Activated CD8-positive, alpha-beta T cell treated with anti-CD3 and anti-CD28 coated beads for 36 hours (primary cell): Measurements from ENCODE around the gene P2RX3. TPM values are rescaled to one million over a fixed set of nuclear protein-coding genes. Genes with fewer than 3 reads are reported as not detected.

Experiments used
- ATAC-seq: fragments of 200-7000 bp; cut with Tn5 transposase; one replicate; pipeline ENCODE4 v1.10.0; 2021; ENCODE audit warnings: mild to moderate bottlenecking, moderate library complexity
- CTCF ChIA-PET: fragments of 350-600 bp; sonication (Branson Sonifier 250); formaldehyde crosslinking; loops from one replicate; lab custom pipeline; 2021; ENCODE audit warnings: antibody characterized with exemption; lab: Charles Lee
- POLR2A ChIA-PET: fragments of 350-600 bp; sonication (Branson Sonifier 250); formaldehyde crosslinking; loops from one replicate; lab custom pipeline; 2021; ENCODE audit warnings: antibody characterized with exemption; lab: Charles Lee
- DNase-seq: peaks from one replicate; pipeline ENCODE4 v3.0.0-alpha.2; 2020
- H3K27ac Mint-ChIP-seq: one replicate; pipeline ENCODE4 v1.8.0; 2021; ENCODE audit warnings: mild to moderate bottlenecking, mixed read lengths
- H3K27me3 Mint-ChIP-seq: one replicate; pipeline ENCODE4 v1.8.0; 2021; ENCODE audit warnings: mixed read lengths
- H3K36me3 Mint-ChIP-seq: one replicate; pipeline ENCODE4 v1.8.0; 2021; ENCODE audit warnings: low read depth, mixed read lengths
- H3K4me1 Mint-ChIP-seq: one replicate; pipeline ENCODE4 v1.8.0; 2021; ENCODE audit warnings: low read depth, mixed read lengths
- H3K4me3 Mint-ChIP-seq: one replicate; pipeline ENCODE4 v1.8.0; 2021; ENCODE audit warnings: mild to moderate bottlenecking, moderate library complexity, mixed read lengths
- H3K9me3 Mint-ChIP-seq: one replicate; pipeline ENCODE4 v1.8.0; 2021; ENCODE audit warnings: mixed read lengths
- CTCF ChIP-seq: fragments of 200-600 bp; IDR thresholded peaks from one replicate; pipeline ENCODE4 v1.8.0; 2022; ENCODE audit warnings: antibody characterized with exemption, mild to moderate bottlenecking
- intact Hi-C: fragments of 100-400 bp; cut with micrococcal nuclease; formaldehyde crosslinking; loops from one replicate; pipeline ENCODE4 v1.10.0; 2022
- total RNA-seq, 2 experiments: library from RNA; stranded (reverse); gene quantifications; one replicate each; pipeline ENCODE4 v1.2.3, GENCODE V29; 2021

The P2RX3 gene
- total RNA-seq, 2 experiments from 2014 or later, result not detected

- no peak for TF ChIP-seq CTCF
- H3K27ac Mint-ChIP-seq, result peak overlapping the region; percentile 80
- no peaks in the 10 kb centered on the region for H3K27me3 Mint-ChIP-seq
- intact Hi-C loops, result no loop called here
- peaks cover 97% of the 10 kb centered on the region for H3K36me3 Mint-ChIP-seq
- POLR2A ChIA-PET, result interaction anchor here (0.7 kb wide), 1 partner anchor 16 kb away, joined by 3 read pairs; no protein-coding TSS in a partner anchor
- no peak overlapping the region for H3K4me3 Mint-ChIP-seq
- CTCF ChIA-PET, result interaction anchor here (1.0 to 1.4 kb wide), 3 partner anchors 13 to 470 kb away, joined by 3 to 4 read pairs (median 3); no protein-coding TSS in a partner anchor
- no peaks in the 10 kb centered on the region for H3K9me3 Mint-ChIP-seq
- DNase-seq, result peak; percentile 46
- H3K4me1 Mint-ChIP-seq, result peaks cover 70% of the 10 kb centered on the region
- peak; percentile 19 for ATAC-seq
Measured at GRCh38 chr11:57330029-57330428, 8.1 kb upstream of the P2RX3 start.

GRCh38 chr11:57331720-57332119 is 6.4 kb upstream of the P2RX3 start:
- H3K27ac Mint-ChIP-seq, result no peak overlapping the region
- H3K4me1 Mint-ChIP-seq, result peaks cover 64% of the 10 kb centered on the region
- ChIA-PET POLR2A (interaction anchor here (0.8 to 1.4 kb wide), 2 partner anchors 11 to 96 kb away, joined by 3 read pairs; no protein-coding TSS in a partner anchor), CTCF (interaction anchor here (1.1 kb wide), 1 partner anchor 19 kb away, joined by 3 read pairs; no protein-coding TSS in a partner anchor)
- intact Hi-C loops, result no loop called here
- no peak for ATAC-seq
- DNase-seq, result no peak
- no peaks in the 10 kb centered on the region for H3K9me3 Mint-ChIP-seq
- no peak for TF ChIP-seq CTCF
- H3K36me3 Mint-ChIP-seq, result peaks cover 86% of the 10 kb centered on the region
- H3K27me3 Mint-ChIP-seq, result no peaks in the 10 kb centered on the region
- H3K4me3 Mint-ChIP-seq, result no peak overlapping the region

- TF ChIP-seq CTCF, result no peak
- Mint-ChIP-seq H3K4me1 (peaks cover 55% of the 10 kb centered on the region), H3K4me3 (no peak overlapping the region), H3K9me3 (no peaks in the 10 kb centered on the region), H3K36me3 (peaks cover 74% of the 10 kb centered on the region), H3K27me3 (no peaks in the 10 kb centered on the region), H3K27ac (peak overlapping the region; percentile 21)
- POLR2A ChIA-PET, result interaction anchor here (0.8 to 4.5 kb wide), 2 partner anchors 7 to 63 kb away, joined by 3 to 63 read pairs; partner anchors contain the start of gene TNKS1BP1
- DNase-seq (no peak), ATAC-seq (no peak)
- intact Hi-C loops, result no loop called here
- CTCF ChIA-PET, result interaction anchor here (1.3 to 1.5 kb wide), 2 partner anchors 13 to 125 kb away, joined by 3 to 4 read pairs; no protein-coding TSS in a partner anchor
Measured at GRCh38 chr11:57332694-57333440, 5.3 kb upstream of the P2RX3 start.

GRCh38 chr11:57335023-57335342 is 3.2 kb upstream of the P2RX3 start:
- ATAC-seq (no peak), DNase-seq (no peak)
- Mint-ChIP-seq H3K4me1 (peaks cover 50% of the 10 kb centered on the region), H3K9me3 (no peaks in the 10 kb centered on the region), H3K4me3 (peak overlapping the region; percentile 96), H3K36me3 (peaks cover 54% of the 10 kb centered on the region), H3K27ac (peak overlapping the region; percentile 100), H3K27me3 (no peaks in the 10 kb centered on the region)
- CTCF ChIA-PET, result interaction anchor here (1.0 kb wide), 1 partner anchor 10 kb away, joined by 4 read pairs; the partner anchor contains the start of gene TNKS1BP1
- TF ChIP-seq CTCF, result no peak
- intact Hi-C loops, result no loop called here
- POLR2A ChIA-PET, result interaction anchor here (0.8 to 4.5 kb wide), 4 partner anchors 10 to 123 kb away, joined by 3 to 63 read pairs (median 4); partner anchors contain the start of gene TNKS1BP1
